K562 (cell line): ENCODE measurements around the gene CSK.

Source experiments
- BHLHE40 ChIP-seq: IDR thresholded peaks from 2 replicates; pipeline ENCODE4 v1.6.1; 2011; ENCODE audit warnings: low read length, improper control_type of control experiment
- ELF4 ChIP-seq: fragments of 450-650 bp; formaldehyde crosslinking; IDR thresholded peaks from 2 replicates; pipeline ENCODE4 v1.4.0; 2022; ENCODE audit warnings: missing genetic modification characterization
- HDAC8 ChIP-seq: fragments of 450-650 bp; IDR thresholded peaks from 2 replicates; pipeline ENCODE4 v1.6.1; 2016; ENCODE audit warnings: mild to moderate bottlenecking, missing genetic modification characterization, moderate library complexity, missing compliant biosample characterization
- KLF13 ChIP-seq: fragments of 450-650 bp; IDR thresholded peaks from 2 replicates; pipeline ENCODE4 v1.6.1; 2016; ENCODE audit warnings: missing genetic modification characterization, low read depth, mild to moderate bottlenecking, missing compliant biosample characterization, moderate library complexity, borderline replicate concordance
- PHF8 ChIP-seq: fragments of 200-600 bp; sonication (generic); IDR thresholded peaks from 2 replicates; pipeline ENCODE4 v1.6.1; 2012; ENCODE audit warnings: mixed run types, mild to moderate bottlenecking, inconsistent platforms, low read length, moderate library complexity, borderline replicate concordance
- YY1 ChIP-seq, 3 experiments: IDR thresholded peaks; 2 replicates each; pipeline ENCODE4 v1.6.1; 2011; ENCODE audit warnings: low read length in 2 of 3, mild to moderate bottlenecking in 2 of 3, moderate library complexity in 2 of 3, borderline replicate concordance in 1 of 3, control low read depth in 1 of 3, low read depth in 1 of 3; ENCODE audit not compliant: insufficient read depth in 3 of 3, insufficient replicate concordance in 2 of 3, control insufficient read depth in 1 of 3, insufficient read length in 1 of 3; ENCODE audit errors: extremely low read depth in 1 of 3
- ZBTB17 ChIP-seq: fragments of 450-650 bp; formaldehyde crosslinking; IDR thresholded peaks from 2 replicates; pipeline ENCODE4 v1.4.0; 2020; ENCODE audit warnings: mild to moderate bottlenecking
- ZNF174 ChIP-seq: fragments of 250-450 bp; sonication (Bioruptor Pico); IDR thresholded peaks from 2 replicates; pipeline ENCODE4 v1.4.0; 2020; ENCODE audit warnings: mild to moderate bottlenecking
- ZNF444 ChIP-seq: fragments of 250-450 bp; sonication (Bioruptor Pico); IDR thresholded peaks from 2 replicates; pipeline ENCODE4 v1.4.0; 2020; ENCODE audit warnings: mild to moderate bottlenecking, moderate library complexity
- TF ChIP-seq, protein P1 (sequence below), 3 experiments: IDR thresholded peaks in 2 of 3; conservative IDR thresholded peaks in 1 of 3; 2 replicates each; pipeline ENCODE4 v1.5.1; 2011 to 2012; ENCODE audit warnings: low read length in 3 of 3, mild to moderate bottlenecking in 3 of 3, control low read depth in 2 of 3, improper control_type of control experiment in 1 of 3, inconsistent platforms in 1 of 3, low read depth in 1 of 3, mixed read lengths in 1 of 3, moderate library complexity in 1 of 3; ENCODE audit not compliant: insufficient read depth in 2 of 3
- TF ChIP-seq, protein P2 (sequence below), 2 experiments: fragments of 450-650 bp in 1 of 2; sonication (generic) in 1 of 2; formaldehyde crosslinking in 1 of 2; IDR thresholded peaks; 2 replicates each; pipeline versions ENCODE4 v1.7.1 to v1.9.0; 2016 to 2022; ENCODE audit warnings: inconsistent platforms in 1 of 2, mild to moderate bottlenecking in 1 of 2, missing genetic modification reagents in 1 of 2
- TF ChIP-seq, protein P3 (sequence below): sonication (generic); formaldehyde crosslinking; IDR thresholded peaks from 2 replicates; pipeline ENCODE4 v1.9.0; 2022; ENCODE audit warnings: mild to moderate bottlenecking, missing genetic modification reagents

DNA sequence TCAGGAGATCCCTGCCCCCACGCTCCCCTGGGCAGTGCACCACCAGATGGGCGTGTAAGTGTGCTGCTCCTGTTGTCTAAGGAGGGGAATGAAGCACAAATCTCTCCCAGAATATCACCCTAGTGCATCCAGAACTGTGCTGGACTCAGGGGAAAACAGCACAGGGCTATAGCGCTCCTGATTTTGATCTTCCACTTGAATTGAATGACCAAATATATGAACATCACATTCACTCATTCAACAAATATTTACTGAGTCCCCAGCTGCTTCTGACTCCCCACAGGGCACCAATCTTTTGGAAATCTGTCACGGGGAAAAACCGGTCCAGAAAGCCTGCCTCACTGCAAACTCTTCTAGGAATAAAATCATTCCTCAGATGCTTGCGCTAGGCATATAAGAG is 47.0 kb downstream of the CSK start:
- no peak for TF ChIP-seq YY1 (IDR thresholded peaks at IDR 0.05; ENCODE audit: borderline replicate concordance in 1 of 3, control insufficient read depth in 1 of 3, extremely low read depth in 1 of 3, insufficient read depth in 3 of 3, insufficient read length in 1 of 3, insufficient replicate concordance in 2 of 3, low read depth in 1 of 3, low read length in 2 of 3)
- TF ChIP-seq, protein P1, sequence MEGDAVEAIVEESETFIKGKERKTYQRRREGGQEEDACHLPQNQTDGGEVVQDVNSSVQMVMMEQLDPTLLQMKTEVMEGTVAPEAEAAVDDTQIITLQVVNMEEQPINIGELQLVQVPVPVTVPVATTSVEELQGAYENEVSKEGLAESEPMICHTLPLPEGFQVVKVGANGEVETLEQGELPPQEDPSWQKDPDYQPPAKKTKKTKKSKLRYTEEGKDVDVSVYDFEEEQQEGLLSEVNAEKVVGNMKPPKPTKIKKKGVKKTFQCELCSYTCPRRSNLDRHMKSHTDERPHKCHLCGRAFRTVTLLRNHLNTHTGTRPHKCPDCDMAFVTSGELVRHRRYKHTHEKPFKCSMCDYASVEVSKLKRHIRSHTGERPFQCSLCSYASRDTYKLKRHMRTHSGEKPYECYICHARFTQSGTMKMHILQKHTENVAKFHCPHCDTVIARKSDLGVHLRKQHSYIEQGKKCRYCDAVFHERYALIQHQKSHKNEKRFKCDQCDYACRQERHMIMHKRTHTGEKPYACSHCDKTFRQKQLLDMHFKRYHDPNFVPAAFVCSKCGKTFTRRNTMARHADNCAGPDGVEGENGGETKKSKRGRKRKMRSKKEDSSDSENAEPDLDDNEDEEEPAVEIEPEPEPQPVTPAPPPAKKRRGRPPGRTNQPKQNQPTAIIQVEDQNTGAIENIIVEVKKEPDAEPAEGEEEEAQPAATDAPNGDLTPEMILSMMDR (IDR thresholded peaks at IDR 0.05 in 2 of 3, conservative IDR thresholded peaks at IDR 0.05 in 1 of 3; ENCODE audit: insufficient read depth in 2 of 3, low read depth in 1 of 3, low read length in 3 of 3) = no peak
- TF ChIP-seq, protein P2, sequence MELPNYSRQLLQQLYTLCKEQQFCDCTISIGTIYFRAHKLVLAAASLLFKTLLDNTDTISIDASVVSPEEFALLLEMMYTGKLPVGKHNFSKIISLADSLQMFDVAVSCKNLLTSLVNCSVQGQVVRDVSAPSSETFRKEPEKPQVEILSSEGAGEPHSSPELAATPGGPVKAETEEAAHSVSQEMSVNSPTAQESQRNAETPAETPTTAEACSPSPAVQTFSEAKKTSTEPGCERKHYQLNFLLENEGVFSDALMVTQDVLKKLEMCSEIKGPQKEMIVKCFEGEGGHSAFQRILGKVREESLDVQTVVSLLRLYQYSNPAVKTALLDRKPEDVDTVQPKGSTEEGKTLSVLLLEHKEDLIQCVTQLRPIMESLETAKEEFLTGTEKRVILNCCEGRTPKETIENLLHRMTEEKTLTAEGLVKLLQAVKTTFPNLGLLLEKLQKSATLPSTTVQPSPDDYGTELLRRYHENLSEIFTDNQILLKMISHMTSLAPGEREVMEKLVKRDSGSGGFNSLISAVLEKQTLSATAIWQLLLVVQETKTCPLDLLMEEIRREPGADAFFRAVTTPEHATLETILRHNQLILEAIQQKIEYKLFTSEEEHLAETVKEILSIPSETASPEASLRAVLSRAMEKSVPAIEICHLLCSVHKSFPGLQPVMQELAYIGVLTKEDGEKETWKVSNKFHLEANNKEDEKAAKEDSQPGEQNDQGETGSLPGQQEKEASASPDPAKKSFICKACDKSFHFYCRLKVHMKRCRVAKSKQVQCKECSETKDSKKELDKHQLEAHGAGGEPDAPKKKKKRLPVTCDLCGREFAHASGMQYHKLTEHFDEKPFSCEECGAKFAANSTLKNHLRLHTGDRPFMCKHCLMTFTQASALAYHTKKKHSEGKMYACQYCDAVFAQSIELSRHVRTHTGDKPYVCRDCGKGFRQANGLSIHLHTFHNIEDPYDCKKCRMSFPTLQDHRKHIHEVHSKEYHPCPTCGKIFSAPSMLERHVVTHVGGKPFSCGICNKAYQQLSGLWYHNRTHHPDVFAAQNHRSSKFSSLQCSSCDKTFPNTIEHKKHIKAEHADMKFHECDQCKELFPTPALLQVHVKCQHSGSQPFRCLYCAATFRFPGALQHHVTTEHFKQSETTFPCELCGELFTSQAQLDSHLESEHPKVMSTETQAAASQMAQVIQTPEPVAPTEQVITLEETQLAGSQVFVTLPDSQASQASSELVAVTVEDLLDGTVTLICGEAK (IDR thresholded peaks at IDR 0.05) = no peak
- TF ChIP-seq, protein P2 (CRISPR knock-in tag; IDR thresholded peaks at IDR 0.05) = no peak
- TF ChIP-seq ZBTB17 (CRISPR knock-in tag) = no peak
- TF ChIP-seq, protein P3, sequence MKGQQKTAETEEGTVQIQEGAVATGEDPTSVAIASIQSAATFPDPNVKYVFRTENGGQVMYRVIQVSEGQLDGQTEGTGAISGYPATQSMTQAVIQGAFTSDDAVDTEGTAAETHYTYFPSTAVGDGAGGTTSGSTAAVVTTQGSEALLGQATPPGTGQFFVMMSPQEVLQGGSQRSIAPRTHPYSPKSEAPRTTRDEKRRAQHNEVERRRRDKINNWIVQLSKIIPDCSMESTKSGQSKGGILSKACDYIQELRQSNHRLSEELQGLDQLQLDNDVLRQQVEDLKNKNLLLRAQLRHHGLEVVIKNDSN (CRISPR knock-in tag) = no peak
- no peak for TF ChIP-seq BHLHE40
- no peak for TF ChIP-seq KLF13 (tag)
- TF ChIP-seq HDAC8 (tag) = no peak
- TF ChIP-seq ELF4 (CRISPR knock-in tag) = no peak
- TF ChIP-seq ZNF444 (CRISPR knock-in tag) = no peak
- TF ChIP-seq ZNF174 (CRISPR knock-in tag) = no peak
- TF ChIP-seq PHF8 = no peak
